Measurements from ENCODE around the gene FKBP2.

FKBP2 gene

GRCh38 chr11:64240435-64241240 lies at the start of gene FKBP2:
TSS of gene FKBP2 (plus strand) at chr11:64241095. CDS start at chr11:64242388, 1,293 bp downstream.
- peak; percentile 98 for DNase-seq

GRCh38 chr11:64192434-64192833 lies 48.5 kb upstream of the FKBP2 start:
- no peak for DNase-seq

- no peak for DNase-seq
Measured at GRCh38 chr11:64196626-64197025, 44.3 kb upstream of the FKBP2 start.

GRCh38 chr11:64198511-64198910 lies 42.4 kb upstream of the FKBP2 start:
- DNase-seq: no peak

GRCh38 chr11:64201543-64201942 lies 39.4 kb upstream of the FKBP2 start:
- DNase-seq: no peak

DNA sequence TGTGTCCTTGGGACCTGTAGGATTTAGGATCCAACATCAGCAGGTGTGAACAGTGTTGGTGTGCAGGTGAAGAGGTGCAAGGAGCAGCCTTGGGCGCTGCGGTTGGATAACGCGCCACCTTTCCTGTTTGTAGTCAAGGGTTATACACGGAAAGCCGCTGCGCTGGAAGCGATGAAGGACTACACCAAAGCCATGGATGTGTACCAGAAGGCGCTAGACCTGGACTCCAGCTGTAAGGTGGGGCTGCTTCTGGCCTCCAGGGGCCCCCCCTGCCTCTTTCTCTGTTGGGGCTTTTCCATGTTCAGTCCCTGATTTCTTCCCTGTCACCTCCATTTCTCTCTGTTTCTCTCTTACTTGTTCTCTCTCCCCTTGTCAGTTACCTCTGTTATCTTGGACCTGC lies 37.9 kb upstream of the FKBP2 start:
- no peak for DNase-seq

DNA sequence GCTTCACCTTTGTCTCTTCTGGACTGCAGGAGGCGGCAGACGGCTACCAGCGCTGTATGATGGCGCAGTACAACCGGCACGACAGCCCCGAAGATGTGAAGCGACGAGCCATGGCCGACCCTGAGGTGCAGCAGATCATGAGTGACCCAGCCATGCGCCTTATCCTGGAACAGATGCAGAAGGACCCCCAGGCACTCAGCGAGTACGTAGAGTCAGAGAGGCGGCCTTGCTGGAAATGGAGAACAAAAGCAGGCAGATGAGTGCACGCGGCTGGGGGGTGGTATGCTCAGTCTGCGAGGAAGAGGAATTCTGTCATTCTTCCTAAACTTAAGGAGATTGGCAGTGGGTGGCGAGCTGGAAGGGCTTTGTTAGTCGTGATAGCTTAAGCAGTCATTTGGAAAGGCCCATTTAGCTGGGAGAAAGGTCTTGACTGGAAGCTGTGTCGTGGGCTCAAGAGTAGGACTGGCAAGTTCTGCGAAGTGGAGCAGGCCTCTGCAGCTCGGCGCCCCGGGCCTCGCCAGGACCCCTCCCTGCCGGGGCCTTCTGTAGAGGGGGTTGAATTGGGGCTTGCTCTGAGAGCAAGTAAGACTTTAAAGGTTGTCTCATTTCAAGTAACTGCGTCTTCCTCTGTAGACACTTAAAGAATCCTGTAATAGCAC lies 37.3 kb upstream of the FKBP2 start:
- no peak for DNase-seq

- no peak for DNase-seq
Measured at GRCh38 chr11:64204080-64204440, 36.8 kb upstream of the FKBP2 start.

DNA sequence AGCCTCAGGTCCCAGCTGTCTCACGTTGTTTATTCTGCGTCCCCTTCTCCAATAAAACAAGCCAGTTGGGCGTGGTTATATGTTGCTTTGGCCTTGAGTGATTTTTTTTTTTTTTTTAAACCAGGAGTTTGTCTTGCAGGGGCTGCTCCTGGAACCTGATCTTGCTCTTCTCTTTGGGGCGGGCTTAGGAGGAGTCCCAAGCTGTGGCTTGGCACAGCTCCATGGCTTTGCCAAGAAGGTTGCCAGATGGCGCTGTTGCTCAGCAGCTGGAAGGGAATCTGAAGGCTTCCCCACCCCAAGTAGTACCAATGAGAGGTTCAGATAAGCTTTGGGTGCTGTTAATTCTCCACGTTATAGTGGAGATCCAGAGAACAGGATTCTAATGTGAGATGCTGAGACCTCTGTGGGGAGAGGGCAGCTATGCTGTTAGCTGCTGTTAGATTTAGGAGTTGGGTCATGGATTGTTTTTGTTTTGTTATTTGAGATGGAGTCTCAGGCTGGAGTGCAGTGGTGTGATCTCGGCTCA lies 36.4 kb upstream of the FKBP2 start:
- DNase-seq: peak; percentile 99

GRCh38 chr11:64206457-64207255 lies 34.2 kb upstream of the FKBP2 start, which contains the start of gene FERMT3:
TSS of gene FERMT3 (plus strand) at chr11:64206721. CDS start at chr11:64207365, 644 bp downstream.
- DNase-seq: peak; percentile 94

DNA sequence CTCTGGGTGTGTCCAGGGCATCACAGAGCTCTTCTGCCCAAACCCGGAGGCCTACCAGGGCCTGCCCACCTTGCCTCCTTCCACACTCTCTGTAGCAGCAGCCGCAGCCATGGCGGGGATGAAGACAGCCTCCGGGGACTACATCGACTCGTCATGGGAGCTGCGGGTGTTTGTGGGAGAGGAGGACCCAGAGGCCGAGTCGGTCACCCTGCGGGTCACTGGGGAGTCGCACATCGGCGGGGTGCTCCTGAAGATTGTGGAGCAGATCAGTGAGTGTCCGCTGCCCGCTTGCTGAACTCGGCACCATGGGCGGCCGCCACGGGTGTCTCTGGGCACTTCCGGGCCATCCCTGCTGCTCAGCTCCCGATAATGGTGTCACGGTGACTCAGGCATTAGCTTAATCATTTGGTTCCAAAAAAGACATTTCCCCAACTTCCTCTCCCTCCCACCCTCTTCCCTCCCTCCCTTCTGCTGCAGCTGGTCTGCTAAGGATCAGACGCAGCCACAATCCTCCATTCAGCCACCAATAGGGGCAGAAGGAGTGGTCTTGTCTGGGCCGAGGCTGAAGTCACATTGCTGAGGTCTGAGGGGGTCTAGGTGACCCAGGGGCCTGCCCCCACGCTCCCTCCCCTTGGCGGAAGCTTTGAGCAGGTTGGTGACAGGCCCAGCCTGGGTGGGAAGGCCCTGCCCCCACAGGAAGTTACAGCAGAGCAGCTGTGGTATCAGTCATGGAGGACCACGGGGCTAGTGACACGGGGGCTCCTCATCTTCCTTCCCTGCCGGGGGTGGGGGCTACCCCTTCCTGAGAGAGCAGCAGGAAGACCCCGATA lies 33.4 kb upstream of the FKBP2 start:
- peak; percentile 94 for DNase-seq

GRCh38 chr11:64208086-64208795 lies 32.7 kb upstream of the FKBP2 start:
- DNase-seq: no peak

DNA sequence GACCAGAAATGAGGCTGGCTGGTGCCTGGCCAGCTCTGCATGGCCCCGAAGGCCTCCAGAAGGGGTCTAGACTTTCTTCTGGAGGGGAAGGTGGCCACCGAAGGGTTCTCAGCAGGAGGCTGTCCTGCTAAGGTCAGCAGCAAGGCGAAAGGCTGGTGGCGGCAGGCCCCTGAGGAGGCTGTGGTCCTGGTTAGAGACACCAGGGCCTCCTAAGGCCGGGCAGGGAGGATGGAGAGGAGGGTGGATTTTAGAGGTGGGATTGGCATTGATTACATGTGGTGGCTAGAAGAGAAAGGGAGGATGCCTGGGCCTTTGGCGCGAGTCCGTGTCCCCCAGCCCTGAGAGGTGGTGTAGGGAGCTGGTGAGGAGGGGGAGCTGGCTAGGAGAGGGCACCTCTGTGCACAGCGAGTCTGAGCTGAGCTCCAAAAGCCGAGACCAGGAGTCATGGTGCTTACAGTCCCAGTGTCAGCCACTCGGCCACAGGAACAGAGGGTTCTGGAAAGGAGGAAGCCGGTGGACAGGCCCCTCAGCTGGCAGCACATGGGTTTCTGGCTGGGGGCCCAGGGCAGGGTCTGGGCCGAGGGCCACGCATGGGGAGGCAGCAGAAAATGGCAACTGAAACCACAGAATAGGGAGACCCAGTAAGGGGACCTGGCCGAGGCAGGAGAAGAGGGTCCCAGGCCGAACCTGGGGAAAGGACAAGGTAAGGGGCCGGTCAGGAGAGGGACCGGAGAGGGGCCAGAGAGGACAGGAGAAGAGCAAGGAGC lies 31.9 kb upstream of the FKBP2 start:
- DNase-seq: no peak

- DNase-seq: no peak
Measured at GRCh38 chr11:64209563-64209843, 31.4 kb upstream of the FKBP2 start.

DNA sequence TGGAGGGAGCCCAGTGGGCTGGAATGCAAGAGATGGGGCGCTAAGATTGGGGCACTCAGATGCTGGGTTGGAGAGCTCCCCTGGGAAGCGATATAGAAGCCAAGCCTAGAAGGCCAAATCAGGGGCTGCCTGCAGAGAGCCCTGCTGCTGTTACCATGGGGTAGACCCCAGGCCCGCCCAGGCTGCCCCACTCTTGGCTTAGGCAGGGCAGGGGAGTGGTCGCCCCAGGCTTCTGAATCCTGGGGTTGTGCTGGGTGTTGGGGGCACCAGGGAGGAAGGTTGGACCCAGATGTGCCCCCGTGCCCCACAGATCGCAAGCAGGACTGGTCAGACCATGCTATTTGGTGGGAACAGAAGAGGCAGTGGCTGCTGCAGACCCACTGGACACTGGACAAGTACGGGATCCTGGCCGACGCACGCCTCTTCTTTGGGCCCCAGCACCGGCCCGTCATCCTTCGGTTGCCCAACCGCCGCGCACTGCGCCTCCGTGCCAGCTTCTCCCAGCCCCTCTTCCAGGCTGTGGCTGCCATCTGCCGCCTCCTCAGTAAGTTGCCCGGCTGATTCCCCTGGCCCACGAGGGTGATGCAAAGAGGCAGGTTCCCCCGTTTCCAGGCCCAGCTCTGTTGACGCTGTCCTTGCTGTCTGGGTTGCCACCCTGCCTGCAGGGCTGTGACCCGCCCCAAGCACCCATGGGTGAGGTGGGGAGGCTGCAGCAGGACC lies 30.4 kb upstream of the FKBP2 start:
- no peak for DNase-seq

GRCh38 chr11:64211181-64211872 lies 29.6 kb upstream of the FKBP2 start:
- no peak for DNase-seq

- DNase-seq: peak; percentile 43
Measured at GRCh38 chr11:64216879-64217278, 24.0 kb upstream of the FKBP2 start.

DNA sequence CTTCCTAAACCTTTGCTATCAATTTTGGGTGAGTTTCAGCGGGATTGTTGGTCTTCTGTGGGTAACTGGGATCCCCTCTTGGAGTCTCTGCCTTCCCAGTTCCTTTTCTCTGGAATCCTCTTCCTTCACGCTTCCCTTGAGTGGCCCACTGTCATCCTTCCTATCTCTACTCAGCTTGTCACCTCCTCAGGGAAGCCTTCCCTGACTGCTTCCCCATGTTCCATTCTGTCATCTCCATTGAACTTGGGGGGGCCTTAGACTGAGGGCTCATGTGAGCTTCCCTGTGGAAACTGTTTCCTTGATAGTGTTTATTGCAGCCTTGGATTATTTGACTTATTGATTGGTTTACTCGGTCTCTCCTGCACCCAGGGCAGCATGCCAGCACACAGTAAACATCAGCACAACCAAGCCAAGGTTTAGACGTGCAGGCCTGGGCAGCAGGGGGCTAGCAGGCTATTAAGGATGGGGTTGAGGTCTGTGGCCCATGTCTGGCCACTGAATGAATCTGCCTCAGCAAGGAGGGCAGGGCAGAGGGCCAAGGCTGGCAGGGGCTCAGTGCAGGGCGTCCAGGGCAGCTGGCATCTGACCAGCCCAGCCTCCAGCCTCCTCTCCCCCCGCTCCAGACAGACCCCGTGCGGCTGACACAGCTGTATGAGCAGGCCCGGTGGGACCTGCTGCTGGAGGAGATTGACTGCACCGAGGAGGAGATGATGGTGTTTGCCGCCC lies 22.1 kb upstream of the FKBP2 start:
- DNase-seq: no peak

DNA sequence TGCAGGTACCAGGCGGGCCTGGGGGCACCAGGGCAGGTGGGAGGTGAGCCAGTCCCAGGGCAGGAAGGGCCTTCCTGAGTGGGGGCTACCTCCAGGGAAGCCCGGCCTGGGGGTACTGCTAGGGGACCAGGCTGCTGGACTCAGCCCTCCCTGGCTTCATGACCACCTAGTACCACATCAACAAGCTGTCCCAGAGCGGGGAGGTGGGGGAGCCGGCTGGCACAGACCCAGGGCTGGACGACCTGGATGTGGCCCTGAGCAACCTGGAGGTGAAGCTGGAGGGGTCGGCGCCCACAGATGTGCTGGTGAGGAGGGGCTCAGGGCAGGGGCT lies 21.6 kb upstream of the FKBP2 start:
- no peak for DNase-seq

All from hematopoietic multipotent progenitor cell treated with erythropoietin and hydrocortisone succinate and interleukin-3 and kit ligand, for 6 days (in vitro differentiated cells).